ENCODE results near the gene NEURL1.
A peak's percentile ranks its signal among the peaks of the same experiment; 100 is the strongest.

NEURL1 gene

DNA sequence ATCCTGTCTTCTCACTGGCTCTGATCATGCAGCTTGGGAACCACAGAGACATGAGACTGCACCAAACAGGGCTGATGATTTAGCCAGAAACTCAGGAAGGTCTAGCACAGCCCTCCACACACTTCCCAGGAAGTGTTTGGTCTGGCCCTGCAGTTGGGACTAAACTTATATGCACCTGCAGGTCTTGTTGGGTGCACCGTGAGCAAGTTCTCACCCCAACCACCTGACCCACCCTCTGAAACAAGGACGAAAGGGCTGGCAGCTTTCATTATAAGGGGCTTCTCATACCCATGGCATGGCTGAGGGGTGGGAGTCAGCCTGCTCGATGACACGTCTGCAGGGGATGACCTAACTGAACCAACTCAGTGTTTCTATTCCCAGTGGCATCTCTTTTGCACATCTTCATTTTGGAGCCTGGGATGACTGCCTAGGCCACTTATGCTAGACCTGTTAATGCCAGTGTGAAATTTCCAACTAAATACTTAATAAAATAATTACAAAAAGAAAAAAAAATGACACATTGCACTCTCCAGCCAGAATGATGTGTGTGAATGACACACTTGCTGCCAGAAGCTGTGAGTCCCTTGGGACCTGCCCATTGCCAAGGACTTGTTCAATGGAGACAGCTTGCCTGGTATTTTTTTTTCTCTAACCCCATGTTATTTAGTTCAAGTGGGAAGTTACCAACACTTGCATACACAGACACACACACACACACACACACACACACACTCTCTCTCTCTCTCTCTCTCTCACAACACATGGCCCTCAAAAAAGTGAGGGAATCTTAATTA lies 102.6 kb downstream of the NEURL1 start:
- no peak for TF ChIP-seq ZFX (IDR thresholded peaks at IDR 0.05)
- no peak overlapping the region for H3K27ac ChIP-seq

DNA sequence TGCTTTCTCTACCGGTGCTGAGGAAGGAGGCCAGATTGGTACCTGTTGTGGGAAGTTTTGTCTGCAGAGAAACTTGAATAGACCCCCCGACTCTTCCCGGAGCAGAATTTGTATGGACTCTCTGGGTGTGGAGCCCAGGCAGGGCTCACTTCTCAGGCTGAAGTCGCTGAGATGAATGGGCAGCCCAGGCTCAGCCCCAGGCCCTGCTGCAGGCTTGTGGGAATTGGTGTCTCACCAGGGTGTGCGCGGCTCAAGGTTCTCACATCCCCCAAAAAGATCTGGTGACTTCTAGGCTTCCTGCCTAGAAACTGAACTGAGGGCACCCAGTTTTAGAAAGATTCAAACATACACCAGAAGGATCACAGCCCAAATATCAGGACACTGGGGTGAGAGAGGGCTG lies 103.5 kb downstream of the NEURL1 start:
- no peak for TF ChIP-seq ZFX (IDR thresholded peaks at IDR 0.05)
- TF ChIP-seq, protein P1, sequence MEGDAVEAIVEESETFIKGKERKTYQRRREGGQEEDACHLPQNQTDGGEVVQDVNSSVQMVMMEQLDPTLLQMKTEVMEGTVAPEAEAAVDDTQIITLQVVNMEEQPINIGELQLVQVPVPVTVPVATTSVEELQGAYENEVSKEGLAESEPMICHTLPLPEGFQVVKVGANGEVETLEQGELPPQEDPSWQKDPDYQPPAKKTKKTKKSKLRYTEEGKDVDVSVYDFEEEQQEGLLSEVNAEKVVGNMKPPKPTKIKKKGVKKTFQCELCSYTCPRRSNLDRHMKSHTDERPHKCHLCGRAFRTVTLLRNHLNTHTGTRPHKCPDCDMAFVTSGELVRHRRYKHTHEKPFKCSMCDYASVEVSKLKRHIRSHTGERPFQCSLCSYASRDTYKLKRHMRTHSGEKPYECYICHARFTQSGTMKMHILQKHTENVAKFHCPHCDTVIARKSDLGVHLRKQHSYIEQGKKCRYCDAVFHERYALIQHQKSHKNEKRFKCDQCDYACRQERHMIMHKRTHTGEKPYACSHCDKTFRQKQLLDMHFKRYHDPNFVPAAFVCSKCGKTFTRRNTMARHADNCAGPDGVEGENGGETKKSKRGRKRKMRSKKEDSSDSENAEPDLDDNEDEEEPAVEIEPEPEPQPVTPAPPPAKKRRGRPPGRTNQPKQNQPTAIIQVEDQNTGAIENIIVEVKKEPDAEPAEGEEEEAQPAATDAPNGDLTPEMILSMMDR (conservative IDR thresholded peaks at IDR 0.05) = no peak
- no peak overlapping the region for H3K27ac ChIP-seq

DNA sequence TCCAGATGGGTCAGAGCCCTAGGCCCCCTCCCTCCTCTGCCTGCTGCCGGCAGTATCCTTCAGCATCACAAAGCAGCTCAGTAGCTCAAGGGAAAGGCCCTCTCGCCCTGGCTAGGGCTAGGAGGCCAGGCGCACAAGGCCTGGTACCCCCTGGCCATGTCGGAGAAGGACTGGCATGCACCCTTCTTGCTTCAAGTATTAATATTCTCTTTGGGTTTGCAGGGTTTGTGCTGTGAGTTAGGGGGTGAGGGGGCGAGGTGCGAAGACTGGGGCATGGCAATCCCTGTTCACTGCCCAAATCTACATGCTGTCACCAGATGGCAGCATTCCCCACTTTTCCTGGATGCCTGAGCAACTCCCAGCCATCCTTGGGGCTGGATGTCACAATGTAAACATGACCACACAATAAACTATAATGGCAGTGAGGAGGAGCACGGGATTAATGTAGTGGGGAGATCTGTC lies 105.2 kb downstream of the NEURL1 start:
- H3K27ac ChIP-seq = no peak overlapping the region
- TF ChIP-seq, protein P1 (conservative IDR thresholded peaks at IDR 0.05) = peak; percentile 90
- no peak for TF ChIP-seq ZFX (IDR thresholded peaks at IDR 0.05)

DNA sequence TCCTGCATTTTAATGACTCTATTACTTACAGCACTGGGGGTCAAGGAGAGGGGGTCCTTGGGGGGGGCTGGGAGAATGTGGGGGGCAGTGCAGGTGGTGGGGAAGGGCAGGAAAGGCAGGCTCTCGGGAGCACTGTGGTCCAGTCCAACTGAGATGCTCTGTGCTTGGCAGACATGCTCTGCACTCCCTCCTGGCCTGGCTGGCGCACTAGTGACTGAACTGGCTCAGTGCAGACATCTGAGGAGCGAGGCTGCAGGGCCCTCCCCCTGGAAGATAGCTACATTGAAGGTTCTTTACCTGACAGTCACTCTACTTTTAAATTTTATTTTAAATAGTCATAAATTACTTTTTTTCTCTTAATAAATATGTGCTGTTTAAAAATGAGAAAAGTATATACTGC lies 105.7 kb downstream of the NEURL1 start:
- no peak for TF ChIP-seq ZFX (IDR thresholded peaks at IDR 0.05)
- TF ChIP-seq, protein P1 (conservative IDR thresholded peaks at IDR 0.05) = no peak
- no peak overlapping the region for H3K27ac ChIP-seq

DNA sequence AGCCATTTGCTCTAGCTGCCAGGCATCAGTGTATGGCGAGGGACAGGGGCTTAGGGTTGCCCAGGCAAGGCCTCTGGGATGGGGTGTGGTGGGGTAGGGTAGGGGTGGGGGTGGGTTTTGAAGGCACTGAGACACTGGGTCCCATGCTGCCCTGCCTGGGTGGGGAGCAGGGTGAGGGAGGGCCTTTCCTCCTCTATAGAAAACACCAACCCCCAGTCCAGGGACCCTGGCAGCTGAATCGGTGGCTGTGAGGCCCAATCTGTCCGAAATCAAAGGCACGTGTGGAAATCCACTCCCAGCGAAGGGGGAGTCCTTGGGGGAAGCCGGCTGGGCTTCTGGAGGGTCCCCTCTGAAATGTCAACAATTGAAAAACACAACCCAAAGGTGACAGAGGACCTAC lies 106.4 kb downstream of the NEURL1 start:
- H3K27ac ChIP-seq = no peak overlapping the region
- TF ChIP-seq, protein P1 (conservative IDR thresholded peaks at IDR 0.05) = no peak
- no peak for TF ChIP-seq ZFX (IDR thresholded peaks at IDR 0.05)

DNA sequence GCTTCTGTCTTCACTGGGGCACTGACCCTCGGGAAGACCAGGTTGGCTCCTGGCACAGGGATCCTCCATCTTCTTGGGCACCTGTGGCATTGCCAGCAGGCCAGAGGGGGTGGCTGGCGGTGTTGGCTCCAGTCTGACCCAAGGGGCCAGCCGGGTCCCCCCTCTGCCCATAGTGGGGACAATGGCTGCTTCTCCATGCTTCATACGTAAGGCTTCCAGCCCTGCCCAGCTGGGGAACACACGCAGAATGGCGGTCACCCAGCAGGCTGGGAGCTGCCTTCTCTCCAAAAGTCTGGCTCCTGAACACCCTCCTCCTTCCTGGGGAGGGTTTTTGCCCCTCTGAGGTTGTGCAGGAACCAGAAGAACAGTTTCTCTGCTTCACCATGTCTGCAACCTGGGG lies 106.8 kb downstream of the NEURL1 start:
- H3K27ac ChIP-seq = no peak overlapping the region
- TF ChIP-seq, protein P1 (conservative IDR thresholded peaks at IDR 0.05) = no peak
- TF ChIP-seq ZFX (IDR thresholded peaks at IDR 0.05) = no peak

DNA sequence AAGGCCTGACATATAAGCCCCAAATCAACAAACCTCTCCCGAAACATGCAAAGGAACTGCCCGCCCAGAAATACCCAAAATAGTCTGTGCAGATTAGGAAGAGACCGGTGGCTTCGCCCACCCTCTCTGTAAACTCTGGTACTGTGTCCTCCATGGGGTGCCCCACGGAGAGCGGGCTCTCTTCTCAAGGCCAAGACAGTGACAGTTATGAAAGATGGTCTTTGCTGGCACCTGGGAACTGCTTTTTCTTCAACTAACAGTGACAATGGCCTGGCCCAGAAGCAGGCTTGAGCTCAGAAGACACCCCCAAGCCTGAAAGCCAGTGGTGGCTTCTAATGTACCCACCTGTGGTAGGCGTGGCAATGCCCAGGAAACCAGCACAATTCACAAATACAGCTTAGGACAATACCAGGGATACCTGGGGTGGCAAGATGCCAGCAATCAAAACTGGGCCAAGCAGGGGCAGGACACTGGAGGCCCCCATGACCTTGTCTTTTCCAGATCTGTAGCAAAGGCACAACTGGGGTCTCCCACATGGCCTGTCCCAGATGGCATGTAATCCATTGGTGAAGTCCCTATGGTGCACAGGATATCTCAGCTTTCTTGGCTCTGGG lies 107.6 kb downstream of the NEURL1 start:
- no peak for TF ChIP-seq ZFX (IDR thresholded peaks at IDR 0.05)
- TF ChIP-seq, protein P1 (conservative IDR thresholded peaks at IDR 0.05) = no peak
- H3K27ac ChIP-seq = no peak overlapping the region

All from C4-2B (cell line).